Chondrocyte (in vitro differentiated cells): Measurements from ENCODE around the gene SEMA4D. TPM values are rescaled to one million over a fixed set of nuclear protein-coding genes. Genes with fewer than 3 reads are reported as not detected.

Experiments used
- DNase-seq: peaks from one replicate; pipeline ENCODE4 v3.0.0; 2021; ENCODE audit warnings: mixed read lengths, low spot score
- H3K27ac Mint-ChIP-seq: one replicate; pipeline ENCODE4 v1.8.0; 2021; ENCODE audit warnings: mild to moderate bottlenecking, moderate library complexity, mixed read lengths; ENCODE audit not compliant: unreplicated experiment
- H3K27me3 Mint-ChIP-seq: 2 replicates; pipeline ENCODE4 v1.8.0; 2021; ENCODE audit warnings: low read depth, mixed read lengths
- H3K36me3 Mint-ChIP-seq: 2 replicates; pipeline ENCODE4 v1.8.0; 2021; ENCODE audit warnings: low read depth, mixed read lengths
- H3K4me1 Mint-ChIP-seq: 2 replicates; pipeline ENCODE4 v1.8.0; 2021; ENCODE audit warnings: low read depth, mild to moderate bottlenecking, mixed read lengths
- H3K4me3 Mint-ChIP-seq: one replicate; pipeline ENCODE4 v1.8.0; 2021; ENCODE audit warnings: mild to moderate bottlenecking, moderate library complexity, mixed read lengths; ENCODE audit not compliant: unreplicated experiment
- H3K9me3 Mint-ChIP-seq: 2 replicates; pipeline ENCODE4 v1.8.0; 2021; ENCODE audit warnings: low read depth, mixed read lengths
- CTCF ChIP-seq: fragments of 200-600 bp; sonication (generic); IDR thresholded peaks from 2 replicates; pipeline ENCODE4 v1.5.0; 2021; ENCODE audit warnings: antibody characterized with exemption, mild to moderate bottlenecking, moderate library complexity
- total RNA-seq: library from RNA; stranded (reverse); gene quantifications from 3 replicates; pipeline ENCODE4 v1.2.1, GENCODE V29; 2021

SEMA4D gene
- total RNA-seq, 1 donor from 2014 or later, result 3.8 TPM

DNA sequence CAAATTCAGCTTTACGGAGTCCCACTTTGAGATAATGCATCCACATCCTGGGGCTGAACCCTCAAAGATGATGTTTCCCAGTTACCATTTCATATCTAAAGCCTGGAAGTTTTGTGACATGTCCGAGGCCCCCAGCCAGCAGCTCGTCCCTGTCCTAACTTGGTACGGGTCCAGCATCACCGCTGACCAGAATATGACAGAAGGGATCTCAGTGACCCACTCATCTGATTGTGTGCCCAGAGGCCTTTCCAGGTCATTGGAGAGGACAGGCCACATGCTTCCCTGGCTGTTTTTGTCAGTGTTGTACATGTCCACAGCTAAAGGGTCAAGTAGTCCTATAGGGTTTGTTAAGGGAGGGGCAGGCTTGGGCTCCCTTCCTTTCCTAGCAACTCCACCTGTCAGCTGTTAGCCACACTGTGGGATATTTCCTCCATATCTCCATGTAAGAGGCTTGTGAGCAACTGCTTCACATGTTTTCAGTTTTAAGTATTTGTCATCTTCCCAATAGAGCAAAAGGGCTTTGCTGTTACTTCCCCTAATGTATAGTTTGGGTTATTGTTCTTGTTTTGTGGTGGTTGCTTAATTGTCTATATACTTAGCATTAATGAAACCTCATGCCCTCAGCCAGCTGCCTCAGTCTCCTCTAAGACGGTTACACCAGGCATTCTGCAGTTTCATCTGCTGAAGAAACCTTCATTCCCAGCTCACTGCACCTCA lies 146.2 kb downstream of the SEMA4D start:
- Mint-ChIP-seq H3K4me3 (no peak overlapping the region), H3K36me3 (peaks cover 54% of the 10 kb centered on the region), H3K27me3 (no peaks in the 10 kb centered on the region), H3K27ac (no peak overlapping the region), H3K4me1 (no peaks in the 10 kb centered on the region), H3K9me3 (no peaks in the 10 kb centered on the region)
- no peak for DNase-seq
- TF ChIP-seq CTCF, result no peak

DNA sequence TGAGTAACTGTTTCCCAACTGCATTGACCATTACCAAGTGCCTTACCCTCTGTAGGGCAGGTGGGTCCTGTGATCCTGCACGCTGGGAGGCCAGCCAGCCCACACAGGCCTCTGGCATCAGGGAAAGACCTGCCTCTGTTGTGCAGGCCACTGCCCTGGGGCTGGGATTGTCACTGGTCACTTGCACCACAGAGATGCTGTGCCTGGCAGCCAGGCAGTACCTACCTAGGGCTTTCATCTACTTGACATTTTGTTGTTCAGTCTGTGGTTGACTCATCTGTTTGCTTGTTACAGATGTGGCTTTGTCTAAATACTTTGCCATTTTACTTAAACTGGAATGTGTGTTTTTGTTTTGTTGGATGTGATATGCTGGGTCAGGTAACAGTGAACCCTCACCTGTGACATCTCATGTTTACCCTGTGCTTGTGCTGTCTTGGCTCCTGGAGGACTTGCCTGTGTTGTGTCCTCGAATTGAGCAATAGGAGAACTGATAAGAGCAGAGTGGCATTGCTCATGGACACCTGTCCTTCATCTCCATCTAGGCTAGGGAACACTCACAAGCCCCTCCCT lies 146.8 kb downstream of the SEMA4D start:
- DNase-seq, result no peak
- Mint-ChIP-seq H3K4me3 (no peak overlapping the region), H3K4me1 (no peaks in the 10 kb centered on the region), H3K36me3 (peaks cover 53% of the 10 kb centered on the region), H3K27ac (no peak overlapping the region), H3K27me3 (no peaks in the 10 kb centered on the region), H3K9me3 (no peaks in the 10 kb centered on the region)
- TF ChIP-seq CTCF, result no peak

- H3K4me1 Mint-ChIP-seq, result no peaks in the 10 kb centered on the region
- H3K27me3 Mint-ChIP-seq, result no peaks in the 10 kb centered on the region
- no peaks in the 10 kb centered on the region for H3K9me3 Mint-ChIP-seq
- TF ChIP-seq CTCF, result no peak
- no peak for DNase-seq
- H3K4me3 Mint-ChIP-seq, result no peak overlapping the region
- no peak overlapping the region for H3K27ac Mint-ChIP-seq
- H3K36me3 Mint-ChIP-seq, result peaks cover 56% of the 10 kb centered on the region
These were observed 148.3 kb downstream of the SEMA4D start for GRCh38 chr9:89349607-89350006.

- peaks cover 64% of the 10 kb centered on the region for H3K36me3 Mint-ChIP-seq
- no peak overlapping the region for H3K4me3 Mint-ChIP-seq
- DNase-seq, result no peak
- H3K9me3 Mint-ChIP-seq, result peaks cover 10% of the 10 kb centered on the region
- no peaks in the 10 kb centered on the region for H3K4me1 Mint-ChIP-seq
- TF ChIP-seq CTCF, result no peak
- H3K27me3 Mint-ChIP-seq, result no peaks in the 10 kb centered on the region
- no peak overlapping the region for H3K27ac Mint-ChIP-seq
These were observed 150.3 kb downstream of the SEMA4D start for GRCh38 chr9:89347651-89348050.

- Mint-ChIP-seq H3K4me1 (no peaks in the 10 kb centered on the region), H3K9me3 (peaks cover 10% of the 10 kb centered on the region), H3K36me3 (peaks cover 69% of the 10 kb centered on the region), H3K4me3 (no peak overlapping the region), H3K27me3 (no peaks in the 10 kb centered on the region), H3K27ac (no peak overlapping the region)
- no peak for TF ChIP-seq CTCF
- no peak for DNase-seq
These were observed 151.2 kb downstream of the SEMA4D start for GRCh38 chr9:89346696-89347095.
